ENCODE measurements around the gene SPTB.

SPTB gene

GRCh38 chr14:64849940-64850339 is 29.8 kb downstream of the SPTB start:
- no peak for DNase-seq

- DNase-seq = no peak
Observed at GRCh38 chr14:64848239-64848638, 31.5 kb downstream of the SPTB start.

- DNase-seq = no peak
Observed at GRCh38 chr14:64846319-64846718, 33.4 kb downstream of the SPTB start.

- DNase-seq = no peak
Observed at GRCh38 chr14:64845878-64846277, 33.8 kb downstream of the SPTB start.

- DNase-seq = no peak
Observed at GRCh38 chr14:64844969-64845536, 34.7 kb downstream of the SPTB start.

GRCh38 chr14:64844272-64844671 is 35.4 kb downstream of the SPTB start:
- DNase-seq = no peak

GRCh38 chr14:64843548-64843947 is 36.2 kb downstream of the SPTB start:
- DNase-seq = peak in 1 of 14 donors; percentile 28

GRCh38 chr14:64841772-64842750 is 37.6 kb downstream of the SPTB start:
- peak in 1 of 14 donors; percentile 25 for DNase-seq

GRCh38 chr14:64841121-64841651 is 38.5 kb downstream of the SPTB start:
- no peak for DNase-seq

- DNase-seq = no peak
Observed at GRCh38 chr14:64838656-64839055, 41.1 kb downstream of the SPTB start.

- DNase-seq = no peak
Observed at GRCh38 chr14:64835431-64835830, 44.3 kb downstream of the SPTB start.

- no peak for DNase-seq
Observed at GRCh38 chr14:64834965-64835364, 44.7 kb downstream of the SPTB start.

GRCh38 chr14:64831419-64831818 is 48.3 kb downstream of the SPTB start:
- no peak for DNase-seq

GRCh38 chr14:64830961-64831360 is 48.7 kb downstream of the SPTB start:
- no peak for DNase-seq

- DNase-seq = no peak
Observed at GRCh38 chr14:64828071-64828470, 51.6 kb downstream of the SPTB start.

- no peak for DNase-seq
Observed at GRCh38 chr14:64826845-64827244, 52.9 kb downstream of the SPTB start.

GRCh38 chr14:64826333-64826732 is 53.4 kb downstream of the SPTB start:
- DNase-seq = no peak

GRCh38 chr14:64825509-64825908 is 54.2 kb downstream of the SPTB start:
- peak in 1 of 14 donors; percentile 31 for DNase-seq

- DNase-seq = no peak
Observed at GRCh38 chr14:64825006-64825405, 54.7 kb downstream of the SPTB start.

- no peak for DNase-seq
Observed at GRCh38 chr14:64824471-64824870, 55.2 kb downstream of the SPTB start.

- peak in 13 of 14 donors; percentile 23 to 68 (median 34) for DNase-seq
Observed at GRCh38 chr14:64823305-64823861, 56.3 kb downstream of the SPTB start.

GRCh38 chr14:64821651-64822050 is 58.1 kb downstream of the SPTB start:
- DNase-seq = no peak

GRCh38 chr14:64818151-64818550 is 61.6 kb downstream of the SPTB start:
- peak in 1 of 14 donors; percentile 69 for DNase-seq
